Thyroid gland (tissue), 4 donors: Measurements from ENCODE around the gene ZBTB8A.

Experiments used
- POLR2A ChIP-seq, 2 donors: fragments of 450-650 bp; IDR thresholded peaks; one replicate each; pipeline ENCODE4 v1.6.1; 2017; ENCODE audit warnings: antibody characterized with exemption in 2 of 2, mild to moderate bottlenecking in 2 of 2, moderate library complexity in 1 of 2
- TF ChIP-seq, protein P1 (sequence below), 6 experiments: fragments of 200-600 bp in 3 of 6; fragments of 450-650 bp in 3 of 6; sonication (generic) in 3 of 6; IDR thresholded peaks; one replicate each; pipeline ENCODE4 v1.5.1; 2016 to 2019; ENCODE audit warnings: antibody characterized with exemption in 6 of 6, mild to moderate bottlenecking in 2 of 6, inconsistent platforms in 1 of 6, moderate library complexity in 1 of 6

DNA sequence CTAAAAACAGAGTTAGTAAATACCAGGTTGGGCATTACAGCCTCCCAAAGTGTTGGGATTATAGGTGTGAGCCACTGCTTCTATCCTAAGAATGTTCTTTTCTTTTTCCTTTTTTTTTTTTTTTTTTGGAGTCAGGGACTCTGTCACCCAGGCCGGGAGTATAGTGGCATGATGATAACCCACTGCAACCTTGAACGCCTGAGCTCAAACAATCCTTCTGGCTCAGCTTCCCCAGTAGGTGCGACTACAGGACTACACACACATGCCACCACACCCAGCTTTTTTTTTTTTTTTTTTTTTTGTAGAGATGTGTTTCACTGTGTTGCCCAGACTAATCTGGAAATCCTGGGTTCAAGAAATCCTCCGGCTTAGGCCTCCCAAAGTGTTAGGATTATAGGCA is 105.2 kb downstream of the ZBTB8A start:
- TF ChIP-seq, protein P1, sequence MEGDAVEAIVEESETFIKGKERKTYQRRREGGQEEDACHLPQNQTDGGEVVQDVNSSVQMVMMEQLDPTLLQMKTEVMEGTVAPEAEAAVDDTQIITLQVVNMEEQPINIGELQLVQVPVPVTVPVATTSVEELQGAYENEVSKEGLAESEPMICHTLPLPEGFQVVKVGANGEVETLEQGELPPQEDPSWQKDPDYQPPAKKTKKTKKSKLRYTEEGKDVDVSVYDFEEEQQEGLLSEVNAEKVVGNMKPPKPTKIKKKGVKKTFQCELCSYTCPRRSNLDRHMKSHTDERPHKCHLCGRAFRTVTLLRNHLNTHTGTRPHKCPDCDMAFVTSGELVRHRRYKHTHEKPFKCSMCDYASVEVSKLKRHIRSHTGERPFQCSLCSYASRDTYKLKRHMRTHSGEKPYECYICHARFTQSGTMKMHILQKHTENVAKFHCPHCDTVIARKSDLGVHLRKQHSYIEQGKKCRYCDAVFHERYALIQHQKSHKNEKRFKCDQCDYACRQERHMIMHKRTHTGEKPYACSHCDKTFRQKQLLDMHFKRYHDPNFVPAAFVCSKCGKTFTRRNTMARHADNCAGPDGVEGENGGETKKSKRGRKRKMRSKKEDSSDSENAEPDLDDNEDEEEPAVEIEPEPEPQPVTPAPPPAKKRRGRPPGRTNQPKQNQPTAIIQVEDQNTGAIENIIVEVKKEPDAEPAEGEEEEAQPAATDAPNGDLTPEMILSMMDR (IDR thresholded peaks at IDR 0.05), result no peak
- no peak for TF ChIP-seq POLR2A (IDR thresholded peaks at IDR 0.05)
